NCI-H146 treated with DMSO at 0.1 percent for 48 hours (cell line): ENCODE measurements around the gene IKZF1.

ENCODE experiments used
- DNase-seq: peaks from one replicate; lab custom pipeline; 2025; ENCODE audit not compliant: unreplicated experiment; lab: John Stamatoyannopoulos, UW

Gene IKZF1

DNA sequence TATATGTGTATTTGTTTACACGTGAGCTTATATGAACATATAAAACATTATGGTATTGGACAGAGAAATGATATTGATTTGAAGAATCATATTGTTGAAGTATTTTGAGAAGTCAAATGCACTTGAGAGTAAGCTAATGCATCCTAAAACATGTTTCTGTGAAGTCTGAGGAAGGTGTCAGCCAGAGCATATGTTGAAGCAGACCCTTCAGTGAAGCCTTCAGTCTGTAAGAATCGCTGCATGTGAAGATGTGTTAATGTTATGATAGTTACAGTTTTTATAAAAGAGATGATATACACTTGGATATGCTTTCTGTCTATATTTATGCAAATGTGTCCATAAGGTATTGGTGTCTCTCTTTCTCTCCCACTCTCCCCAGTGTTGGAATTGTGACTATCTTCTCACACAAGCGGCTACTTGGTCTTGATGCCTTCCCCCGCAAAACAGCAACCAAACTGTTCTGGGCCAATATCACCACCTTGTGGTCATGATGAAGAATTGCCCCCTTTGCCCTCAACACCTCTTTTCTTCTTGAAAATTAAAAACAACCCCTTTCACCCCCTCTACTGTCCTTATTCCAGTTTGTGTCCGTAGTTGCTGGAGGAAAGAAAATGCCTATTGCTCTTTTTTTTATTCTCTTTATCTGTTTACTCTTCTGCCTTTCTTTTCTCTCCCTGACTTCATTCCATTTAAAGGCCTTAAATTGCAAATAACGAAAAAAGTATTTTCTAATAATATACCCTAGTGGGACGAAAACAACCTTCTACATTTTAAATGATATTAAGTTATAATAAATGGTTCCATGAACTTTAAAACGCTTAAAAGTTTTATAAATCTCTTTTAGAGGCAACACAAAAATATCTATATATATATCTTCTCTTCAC, 64.9 kb downstream of the IKZF1 start:
- DNase-seq = peak; percentile 9

DNA sequence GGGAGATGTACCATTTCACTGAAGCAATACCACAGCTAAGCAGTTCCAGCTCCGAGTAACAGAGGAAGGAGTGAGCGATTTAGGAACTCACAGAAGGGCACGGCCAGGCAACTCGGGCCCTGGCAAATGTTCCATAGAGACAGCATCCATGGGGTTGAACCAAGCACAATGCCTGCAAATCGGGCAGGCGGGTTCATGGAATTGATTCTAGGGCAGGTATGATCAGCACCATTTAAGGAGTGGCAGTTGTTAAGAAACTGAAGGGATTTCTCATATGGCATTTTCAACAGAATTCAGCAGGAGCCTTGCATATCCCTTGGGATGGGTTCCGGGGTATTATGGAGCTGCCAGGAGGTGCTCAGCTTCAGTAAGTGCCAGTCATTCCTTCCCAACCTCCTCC, 66.4 kb downstream of the IKZF1 start:
- no peak for DNase-seq

DNA sequence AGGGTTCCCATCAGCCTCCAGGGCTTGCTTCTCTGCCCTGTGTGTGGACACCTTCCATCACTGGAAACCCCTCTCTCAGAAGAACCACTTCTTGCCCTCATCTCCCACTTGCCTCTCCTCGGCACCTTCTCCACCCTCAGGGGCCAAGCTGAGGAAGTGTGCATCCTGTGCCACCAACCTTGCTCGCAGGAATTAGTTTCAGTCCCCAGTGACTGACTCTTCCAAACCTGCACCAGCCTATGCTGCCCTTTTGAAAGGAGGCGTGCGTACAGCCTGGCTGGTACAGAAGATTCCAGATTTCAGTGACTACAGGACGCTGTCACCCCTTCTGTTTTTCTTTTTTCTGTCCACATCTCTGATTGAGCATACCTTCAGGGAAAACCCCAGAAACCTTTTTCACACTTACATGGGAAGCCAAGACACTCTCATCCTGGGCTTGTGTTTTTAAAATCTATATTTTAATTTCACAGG, 67.1 kb downstream of the IKZF1 start:
- DNase-seq = no peak

DNA sequence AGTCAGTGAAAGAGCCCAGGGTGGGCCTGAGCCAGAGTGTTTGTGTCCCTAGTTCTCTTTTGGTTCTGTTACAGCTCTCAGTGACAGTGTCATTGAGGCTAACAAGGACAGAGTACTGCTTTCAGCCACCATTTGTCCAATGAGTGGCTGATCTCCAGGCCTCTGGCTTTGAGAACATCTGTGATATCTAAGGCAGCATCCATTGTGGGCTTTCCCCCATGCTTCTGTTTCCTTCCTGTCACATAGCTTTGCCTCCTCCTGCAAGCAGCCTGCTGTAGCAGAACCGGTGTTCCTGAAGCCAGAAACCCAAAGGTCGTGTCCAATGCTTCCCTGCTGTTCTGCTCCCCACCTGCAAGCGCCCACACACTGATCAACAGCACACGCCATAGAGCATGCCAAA, 68.4 kb downstream of the IKZF1 start:
- no peak for DNase-seq

DNA sequence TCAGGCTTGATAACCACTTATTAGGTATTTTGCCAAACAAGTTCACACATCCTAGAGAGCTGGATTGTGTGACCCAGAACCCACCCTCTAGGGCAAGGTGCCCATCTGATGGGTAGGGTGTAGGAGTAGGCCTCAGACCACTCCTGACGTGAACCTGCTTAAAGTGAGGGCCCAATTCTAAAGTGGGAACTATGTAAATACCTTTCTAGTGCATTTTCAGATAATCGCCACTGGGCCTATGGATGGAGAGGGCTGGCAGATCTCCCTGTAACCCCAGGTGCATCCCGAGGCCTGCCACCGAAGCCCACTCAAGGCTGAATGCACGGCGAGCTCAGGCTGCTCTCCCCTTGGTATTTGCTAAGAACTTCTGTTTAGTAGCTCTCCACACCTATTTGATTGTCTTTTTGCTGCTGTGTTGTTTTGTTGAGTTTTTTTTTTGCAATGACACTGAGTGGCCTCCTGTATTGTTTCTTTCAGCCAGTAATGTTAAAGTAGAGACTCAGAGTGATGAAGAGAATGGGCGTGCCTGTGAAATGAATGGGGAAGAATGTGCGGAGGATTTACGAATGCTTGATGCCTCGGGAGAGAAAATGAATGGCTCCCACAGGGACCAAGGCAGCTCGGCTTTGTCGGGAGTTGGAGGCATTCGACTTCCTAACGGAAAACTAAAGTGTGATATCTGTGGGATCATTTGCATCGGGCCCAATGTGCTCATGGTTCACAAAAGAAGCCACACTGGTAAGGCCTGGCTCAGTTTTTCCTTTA, 71.7 kb downstream of the IKZF1 start:
- no peak for DNase-seq

DNA sequence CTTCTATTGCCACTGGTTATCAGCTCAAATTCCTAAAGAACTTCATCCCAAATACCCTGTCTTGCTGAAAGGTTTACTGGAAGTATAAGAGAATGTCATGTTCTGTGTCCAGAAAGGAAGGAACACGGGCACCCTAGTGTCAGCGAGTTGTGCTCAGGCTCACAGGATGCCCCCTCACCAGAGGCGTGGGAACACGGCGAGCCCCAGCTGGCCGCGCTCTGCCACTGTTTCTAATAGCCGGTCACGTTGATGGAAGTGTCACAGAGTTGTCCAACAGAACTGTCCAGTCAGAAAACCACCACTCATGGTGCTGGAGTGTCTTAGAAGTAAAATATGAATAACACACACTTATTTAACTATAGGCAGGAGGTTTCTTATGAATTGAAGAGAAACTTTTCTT, 72.8 kb downstream of the IKZF1 start:
- no peak for DNase-seq

DNA sequence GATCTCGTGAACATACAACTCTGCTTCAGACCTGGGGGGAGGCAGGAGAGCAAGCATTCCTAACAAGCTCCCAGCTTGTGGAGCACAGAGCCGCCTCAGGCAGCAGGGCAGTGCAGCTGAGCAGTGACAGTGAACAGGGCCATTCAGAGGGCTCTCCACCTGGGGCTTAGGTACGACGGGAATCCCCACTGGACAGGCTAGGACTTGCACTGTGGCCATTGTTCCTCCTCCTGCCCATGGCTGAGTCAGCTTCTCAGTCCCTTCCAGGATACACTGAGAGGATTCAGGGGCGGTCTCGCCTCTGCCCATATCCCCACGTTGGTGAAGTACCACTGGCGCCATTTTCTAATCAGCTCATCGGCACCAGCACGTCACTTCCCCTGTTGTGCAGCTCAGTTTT, 74.6 kb downstream of the IKZF1 start:
- peak; percentile 95 for DNase-seq

DNA sequence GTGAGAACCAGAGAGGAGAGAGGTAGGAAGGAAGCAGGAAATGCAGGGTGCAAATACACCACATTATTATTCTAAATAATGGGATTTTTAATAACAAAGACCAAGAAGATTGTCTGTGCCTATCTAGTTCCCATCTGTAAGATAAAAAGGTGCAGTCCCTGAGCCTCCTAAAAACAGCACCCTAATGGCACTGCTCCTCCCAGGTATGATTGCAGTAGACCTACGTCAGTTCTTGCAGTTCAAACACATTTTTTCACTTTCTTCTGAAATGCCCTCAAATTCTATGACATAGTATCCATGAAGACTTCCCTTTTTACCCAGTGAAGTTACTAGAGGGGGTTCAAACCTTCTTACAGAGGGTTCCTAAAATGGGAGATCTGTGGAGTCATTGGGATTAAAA, 75.0 kb downstream of the IKZF1 start:
- no peak for DNase-seq

DNA sequence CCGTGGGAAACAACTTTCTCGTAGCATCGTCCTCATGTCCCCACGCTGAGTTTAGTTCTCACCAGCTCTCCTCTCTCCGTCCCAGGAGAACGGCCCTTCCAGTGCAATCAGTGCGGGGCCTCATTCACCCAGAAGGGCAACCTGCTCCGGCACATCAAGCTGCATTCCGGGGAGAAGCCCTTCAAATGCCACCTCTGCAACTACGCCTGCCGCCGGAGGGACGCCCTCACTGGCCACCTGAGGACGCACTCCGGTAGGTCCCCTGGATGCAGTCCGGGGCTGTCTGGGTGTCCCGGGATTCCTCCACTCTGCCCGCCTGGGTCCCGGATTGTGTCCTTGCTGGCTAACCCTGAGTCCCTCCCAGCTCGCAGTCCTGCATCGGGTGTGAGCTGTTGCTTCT, 77.9 kb downstream of the IKZF1 start:
- DNase-seq = no peak

DNA sequence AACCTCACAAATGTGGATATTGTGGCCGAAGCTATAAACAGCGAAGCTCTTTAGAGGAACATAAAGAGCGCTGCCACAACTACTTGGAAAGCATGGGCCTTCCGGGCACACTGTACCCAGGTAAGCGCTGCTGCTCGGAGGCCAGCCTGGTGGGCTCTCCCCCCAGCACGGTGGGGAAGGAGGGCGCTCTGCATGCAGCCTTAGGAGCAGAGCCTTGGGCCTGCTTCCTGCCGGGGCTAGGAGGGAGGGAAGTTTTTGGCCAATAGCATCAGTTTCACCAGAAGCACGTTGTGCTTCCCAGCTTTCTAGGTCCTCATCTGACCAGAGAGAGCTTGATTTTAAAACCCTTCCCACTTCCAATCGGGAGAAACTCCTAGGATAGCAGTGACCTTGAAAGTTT, 82.8 kb downstream of the IKZF1 start:
- no peak for DNase-seq

DNA sequence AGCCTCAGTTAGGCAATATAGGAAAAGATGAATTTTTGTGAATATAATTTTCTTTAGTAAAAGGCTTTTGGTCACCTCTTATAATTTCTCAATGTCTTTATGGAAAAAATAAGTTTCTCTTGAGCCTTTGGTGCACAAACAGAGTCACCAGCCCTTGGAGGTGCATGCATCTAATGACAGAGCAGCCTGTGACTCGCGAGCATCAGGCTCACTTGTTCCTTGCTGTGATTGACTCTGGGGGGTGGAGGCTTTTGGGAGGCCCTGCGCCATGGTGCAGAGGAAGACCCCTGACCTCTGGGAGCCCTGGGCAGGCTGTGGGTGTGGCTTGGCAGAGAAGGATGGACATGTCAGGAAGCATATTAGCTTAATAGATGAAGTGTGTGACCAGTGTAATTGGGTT, 85.4 kb downstream of the IKZF1 start:
- DNase-seq = no peak

DNA sequence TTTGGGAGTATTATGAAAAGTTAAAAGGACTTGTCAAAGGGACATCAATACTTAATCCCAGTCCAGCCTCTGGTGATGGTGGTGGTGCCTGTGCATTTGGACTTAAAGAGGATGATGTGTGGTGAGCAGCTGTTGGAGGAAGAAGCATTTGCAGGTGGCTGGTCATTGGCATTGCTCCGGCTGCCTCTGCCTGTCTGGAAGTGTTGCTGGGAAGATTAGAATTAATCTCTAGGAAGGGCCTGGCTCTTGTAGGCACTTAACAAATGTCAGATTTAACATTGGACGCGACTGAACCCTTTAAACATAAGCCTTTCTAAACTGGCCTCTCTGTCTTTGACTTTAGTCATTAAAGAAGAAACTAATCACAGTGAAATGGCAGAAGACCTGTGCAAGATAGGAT, 86.9 kb downstream of the IKZF1 start:
- no peak for DNase-seq

DNA sequence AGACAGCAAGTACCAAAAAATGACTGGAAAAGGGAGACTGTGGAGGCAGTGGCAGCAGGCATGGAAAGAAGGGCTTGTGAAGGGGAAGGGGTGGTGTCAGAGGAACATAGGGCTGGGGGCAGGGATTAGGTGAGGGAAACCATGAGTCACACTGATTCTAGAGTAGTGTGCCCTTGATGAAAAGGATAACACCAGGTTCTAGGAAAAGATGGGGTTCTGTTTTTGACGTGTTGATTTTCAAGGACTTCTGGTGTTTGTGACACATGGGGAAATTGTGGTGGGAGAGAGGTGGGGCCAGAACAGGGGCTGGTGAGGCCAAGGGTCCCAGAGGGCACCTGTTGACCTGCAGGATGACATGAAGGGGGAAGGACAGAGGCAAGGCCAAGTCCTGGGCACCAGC, 88.6 kb downstream of the IKZF1 start:
- DNase-seq = no peak

DNA sequence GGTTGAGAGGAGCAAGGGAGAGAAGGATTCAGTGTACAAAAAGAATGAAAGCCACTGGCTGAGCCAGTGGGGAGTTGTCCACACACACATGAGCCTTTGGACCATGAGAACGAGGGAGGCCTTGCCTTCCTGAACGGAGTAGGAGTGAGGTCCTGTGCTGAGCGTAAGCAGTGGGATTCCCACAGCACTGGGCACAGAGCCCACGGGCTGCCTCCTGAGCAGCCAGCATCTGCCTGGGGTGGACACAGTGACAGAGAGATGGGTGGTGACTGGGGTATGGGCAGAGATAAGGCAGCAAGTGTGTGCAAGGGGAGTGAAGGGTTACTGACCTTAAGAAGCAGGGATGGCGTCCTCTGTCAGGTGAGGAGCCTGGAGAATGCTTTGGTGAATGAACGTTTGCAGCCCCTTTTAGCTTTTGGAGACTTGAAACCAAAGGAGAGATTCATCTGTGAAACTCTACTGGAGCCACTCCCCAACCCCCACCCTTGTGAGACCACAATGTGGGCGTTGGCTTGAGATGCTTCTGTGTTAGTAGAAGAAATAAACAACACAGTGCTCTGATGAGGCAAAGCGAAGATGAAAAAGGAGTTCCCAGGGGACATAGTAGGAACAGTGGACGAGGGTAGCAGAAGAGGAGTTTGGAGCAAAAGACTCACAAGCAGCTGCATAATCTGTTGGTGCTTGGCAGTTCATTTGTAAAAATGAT, 89.2 kb downstream of the IKZF1 start:
- no peak for DNase-seq

DNA sequence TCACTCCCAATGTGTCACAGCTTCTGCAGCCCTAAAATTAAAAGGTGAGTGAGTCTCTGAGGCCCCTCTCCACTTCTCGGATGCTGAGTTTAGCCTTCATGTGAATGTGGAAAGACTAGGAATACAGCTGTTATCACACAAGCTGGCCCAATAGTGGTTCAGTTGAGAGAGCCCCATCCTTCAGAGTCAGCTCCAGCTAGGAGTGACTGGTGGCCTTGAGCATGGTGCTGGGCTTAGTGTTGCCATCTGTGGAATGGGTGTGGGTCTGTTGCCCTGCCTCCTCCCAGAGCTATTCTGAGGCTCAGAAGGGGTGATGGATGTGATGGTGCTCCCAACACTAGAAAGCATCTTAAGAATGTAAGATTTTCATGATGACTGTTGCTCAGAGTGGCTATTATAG, 89.8 kb downstream of the IKZF1 start:
- DNase-seq = no peak

DNA sequence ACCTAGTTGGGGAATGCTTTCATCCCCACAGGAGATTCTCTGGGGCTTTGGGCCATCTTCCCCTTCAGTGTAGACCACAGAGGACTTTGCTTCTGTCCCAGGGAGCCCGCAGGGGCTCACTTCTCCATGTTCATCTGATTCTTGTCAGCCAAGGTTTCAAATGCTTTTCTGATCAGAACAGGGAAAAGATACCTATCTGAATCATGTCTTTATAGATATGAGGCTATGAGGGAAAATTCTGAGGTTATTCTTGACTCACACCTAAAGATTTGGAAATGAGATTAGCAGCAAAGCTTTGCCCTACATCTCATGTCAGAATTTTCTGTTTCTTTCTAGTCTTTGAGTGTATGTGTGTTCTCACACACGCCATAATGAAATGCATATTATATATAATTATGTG, 92.3 kb downstream of the IKZF1 start:
- no peak for DNase-seq

DNA sequence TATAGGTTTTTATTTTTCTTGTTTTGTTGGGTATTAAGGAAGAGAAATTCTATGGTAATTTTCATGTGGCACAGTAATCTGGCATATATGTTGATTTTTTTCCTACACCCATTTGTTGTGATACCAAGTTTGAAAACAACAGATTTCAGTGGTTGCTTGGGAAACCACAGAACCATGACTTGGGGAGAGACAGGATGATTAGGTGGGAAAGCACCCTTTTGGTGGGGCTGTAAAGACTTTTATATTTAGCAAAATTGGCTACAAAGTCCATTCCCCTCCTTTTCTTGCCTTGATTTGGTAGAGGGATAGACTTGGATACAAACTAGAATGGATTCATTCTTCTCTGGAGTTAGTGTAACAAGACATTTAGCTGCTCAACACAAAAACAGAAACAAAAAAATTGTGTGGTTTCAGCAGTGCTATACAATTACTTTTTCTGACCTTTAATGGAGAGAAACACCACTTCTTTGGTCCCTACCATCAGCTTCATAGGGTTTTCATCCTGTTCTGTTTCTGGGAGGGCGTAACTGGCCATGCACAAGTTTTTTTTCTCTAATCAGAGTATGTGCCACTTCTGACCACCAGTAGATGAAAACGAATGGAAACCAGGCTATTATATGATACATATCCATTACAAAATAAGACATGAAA, 92.9 kb downstream of the IKZF1 start:
- DNase-seq = no peak

DNA sequence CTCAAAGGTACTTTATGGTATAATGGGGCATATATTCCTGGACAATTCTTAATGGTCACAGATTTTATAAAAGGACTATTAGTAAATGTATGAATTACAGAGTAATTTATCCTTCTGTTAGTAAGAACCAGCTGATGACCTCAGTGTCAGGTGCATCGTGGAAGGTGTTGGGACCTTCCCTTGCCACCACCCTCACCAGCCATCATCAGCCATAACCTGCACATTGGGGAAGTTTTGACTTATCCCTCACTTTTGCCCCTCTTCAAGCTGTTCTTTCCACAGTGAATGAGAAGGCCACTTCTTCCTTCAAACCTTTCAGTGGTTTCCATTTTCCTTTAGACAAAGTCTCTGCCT, 93.4 kb downstream of the IKZF1 start:
- no peak for DNase-seq

DNA sequence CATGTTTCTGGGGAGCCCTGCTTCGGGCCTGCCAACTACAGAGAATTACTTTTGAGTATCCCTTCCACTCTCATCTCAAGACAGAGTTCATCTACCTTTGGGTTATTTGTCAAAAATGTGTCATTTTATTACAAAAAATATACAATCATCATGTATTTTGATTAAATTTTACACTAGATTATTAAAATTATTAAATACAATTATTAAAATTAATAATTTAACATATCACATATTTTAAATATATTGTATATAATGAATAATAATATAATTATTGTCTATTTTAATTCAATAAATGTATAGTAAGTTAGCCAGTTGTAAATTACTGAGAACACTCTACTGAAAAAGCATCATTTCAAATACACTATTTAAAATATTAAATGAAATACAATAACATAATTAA, 94.7 kb downstream of the IKZF1 start:
- no peak for DNase-seq

DNA sequence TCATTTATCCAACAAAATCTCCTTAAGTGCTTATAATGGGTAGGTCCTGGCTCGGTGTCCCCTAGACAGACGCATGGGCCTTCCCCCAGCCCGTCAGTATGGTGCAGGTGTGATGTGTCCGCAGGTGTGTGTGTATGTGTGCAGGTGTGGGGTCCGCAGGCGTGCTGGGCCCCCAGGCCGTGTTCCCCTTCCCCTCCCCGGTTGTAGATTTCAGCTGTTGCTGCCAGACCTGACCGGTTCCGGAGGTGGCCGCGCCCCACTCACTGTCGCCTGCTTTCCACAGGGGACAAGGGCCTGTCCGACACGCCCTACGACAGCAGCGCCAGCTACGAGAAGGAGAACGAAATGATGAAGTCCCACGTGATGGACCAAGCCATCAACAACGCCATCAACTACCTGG, 95.1 kb downstream of the IKZF1 start:
- no peak for DNase-seq

DNA sequence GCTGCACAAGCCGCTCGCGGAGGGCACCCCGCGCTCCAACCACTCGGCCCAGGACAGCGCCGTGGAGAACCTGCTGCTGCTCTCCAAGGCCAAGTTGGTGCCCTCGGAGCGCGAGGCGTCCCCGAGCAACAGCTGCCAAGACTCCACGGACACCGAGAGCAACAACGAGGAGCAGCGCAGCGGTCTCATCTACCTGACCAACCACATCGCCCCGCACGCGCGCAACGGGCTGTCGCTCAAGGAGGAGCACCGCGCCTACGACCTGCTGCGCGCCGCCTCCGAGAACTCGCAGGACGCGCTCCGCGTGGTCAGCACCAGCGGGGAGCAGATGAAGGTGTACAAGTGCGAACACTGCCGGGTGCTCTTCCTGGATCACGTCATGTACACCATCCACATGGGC, 95.6 kb downstream of the IKZF1 start:
- no peak for DNase-seq
